GM12891 (cell line): ENCODE measurements around the gene CABLES1.

Source experiments
- PAX5 ChIP-seq: IDR thresholded peaks from 2 replicates; pipeline ENCODE4 v1.6.1; 2011; ENCODE audit warnings: low read length, moderate library complexity, mild to moderate bottlenecking; ENCODE audit not compliant: insufficient read depth, severe bottlenecking
- POLR2A ChIP-seq: IDR thresholded peaks from 2 replicates; pipeline ENCODE4 v1.6.1; 2011; ENCODE audit warnings: low read depth, low read length, control low read depth
- POLR2AphosphoS5 ChIP-seq: IDR thresholded peaks from 2 replicates; pipeline ENCODE4 v1.6.1; 2011; ENCODE audit warnings: low read depth, low read length, control low read depth
- POU2F2 ChIP-seq: IDR thresholded peaks from 2 replicates; pipeline ENCODE4 v1.6.1; 2011; ENCODE audit warnings: low read depth, mild to moderate bottlenecking, control low read depth, low read length, moderate library complexity
- SPI1 ChIP-seq: IDR thresholded peaks from 2 replicates; pipeline ENCODE4 v1.6.1; 2011; ENCODE audit warnings: low read depth, low read length, control low read depth
- TAF1 ChIP-seq: IDR thresholded peaks from 2 replicates; pipeline ENCODE4 v1.6.1; 2011; ENCODE audit warnings: low read depth, low read length, control low read depth

DNA sequence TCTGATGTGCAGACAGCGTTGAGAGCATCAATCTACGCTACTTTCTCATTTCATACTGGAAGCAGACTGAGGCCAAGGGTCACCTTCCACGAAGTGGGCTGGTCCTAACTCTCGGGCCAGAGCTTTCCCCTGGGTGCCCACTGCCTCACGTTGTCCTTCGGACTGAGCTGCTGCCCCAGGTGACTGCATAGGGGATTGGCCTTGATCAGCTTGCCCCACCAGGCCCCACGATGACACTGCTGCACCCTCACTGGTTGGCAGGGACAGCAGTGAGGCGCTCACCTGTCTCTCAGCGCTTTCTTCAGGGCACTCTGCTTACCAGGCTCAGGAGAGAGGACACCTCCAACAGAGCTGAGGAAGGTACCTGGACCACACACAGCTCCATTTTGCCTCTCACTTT is 47.3 kb downstream of the CABLES1 start:
- TF ChIP-seq POLR2A (no peak), POU2F2 (no peak), POLR2AphosphoS5 (no peak), TAF1 (no peak), SPI1 (no peak), PAX5 (no peak)
